H1 (cell line): Measurements from ENCODE around the gene CFDP1.

ENCODE experiments used
- ATF3 ChIP-seq: IDR thresholded peaks from 2 replicates; pipeline ENCODE4 v1.6.1; 2011; ENCODE audit warnings: low read depth, mild to moderate bottlenecking, low read length; ENCODE audit not compliant: insufficient read depth
- CBX8 ChIP-seq: fragments of 300-800, 300-1000 bp; sonication (generic); IDR thresholded peaks from 2 replicates; pipeline ENCODE4 v1.7.1; 2016; ENCODE audit warnings: low read depth, low read length, borderline replicate concordance
- CTCF ChIP-seq, 3 experiments: IDR thresholded peaks; 1 replicate in 2 of 3; 2 replicates in 1 of 3; pipeline versions ENCODE4 v1.5.1 to v1.6.1; 2011; ENCODE audit warnings: low read length in 3 of 3, mild to moderate bottlenecking in 3 of 3, inconsistent platforms in 2 of 3, low read depth in 1 of 3, moderate library complexity in 1 of 3; ENCODE audit not compliant: insufficient read depth in 1 of 3; ENCODE audit errors: control extremely low read depth in 1 of 3
- EP300 ChIP-seq, 2 experiments: IDR thresholded peaks; 1 replicate in 1 of 2; 2 replicates in 1 of 2; pipeline ENCODE4 v1.6.1; 2011 to 2012; ENCODE audit warnings: low read depth in 2 of 2, low read length in 2 of 2, mild to moderate bottlenecking in 2 of 2, borderline replicate concordance in 1 of 2, inconsistent platforms in 1 of 2, moderate library complexity in 1 of 2
- SIX5 ChIP-seq: IDR thresholded peaks from 2 replicates; pipeline ENCODE4 v1.6.1; 2011; ENCODE audit warnings: mild to moderate bottlenecking, low read depth, low read length
- TEAD4 ChIP-seq: IDR thresholded peaks from 2 replicates; pipeline ENCODE4 v1.6.1; 2012; ENCODE audit warnings: low read depth, low read length, inconsistent platforms, mixed read lengths

- no peak for TF ChIP-seq CBX8
- TF ChIP-seq CTCF (IDR thresholded peaks at IDR 0.05; ENCODE audit: control extremely low read depth in 1 of 3, insufficient read depth in 1 of 3, low read depth in 1 of 3, low read length in 3 of 3), result no peak
- no peak for TF ChIP-seq EP300 (IDR thresholded peaks at IDR 0.05; ENCODE audit: borderline replicate concordance in 1 of 2, low read depth in 2 of 2, low read length in 2 of 2)
- no peak for TF ChIP-seq SIX5
- no peak for TF ChIP-seq ATF3
- TF ChIP-seq TEAD4, result no peak
These were observed 146.9 kb downstream of the CFDP1 start for GRCh38 chr16:75286389-75286788.
